ENCODE measurements around the gene JAK2. TPM values are rescaled to one million over a fixed set of nuclear protein-coding genes. Genes with fewer than 3 reads are reported as not detected.

JAK2 gene
- total RNA-seq, 1 donor from 2014 or later: 9.0 TPM

DNA sequence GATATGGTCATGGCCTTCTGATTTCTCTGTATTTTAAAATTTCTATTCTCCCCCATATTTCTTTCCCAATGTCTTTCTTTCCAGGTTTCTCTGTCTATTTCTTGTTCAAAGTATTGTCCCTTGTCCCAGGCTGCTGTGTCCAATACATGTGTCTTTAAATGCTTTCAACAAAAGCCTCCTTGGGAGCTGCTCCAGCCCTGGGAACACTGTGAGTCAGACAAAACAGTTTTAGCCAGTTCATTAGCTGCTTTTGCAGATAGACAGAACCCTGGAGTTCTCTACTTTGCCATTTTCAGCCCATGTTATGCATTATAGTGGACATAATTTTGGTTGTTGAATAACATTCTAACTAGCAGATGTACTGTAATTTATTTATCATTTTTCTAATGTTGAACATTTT, 20.5 kb upstream of the JAK2 start:
- no peak for DNase-seq (ENCODE audit: low read depth)
- no peak for FAIRE-seq
- no peaks in the 10 kb centered on the region for H3K27me3 ChIP-seq (ENCODE audit: control insufficient read depth, insufficient read depth, low read length)
- TF ChIP-seq CTCF (IDR thresholded peaks at IDR 0.05; ENCODE audit: insufficient read depth, low read length, severe bottlenecking): no peak
- no peak overlapping the region for H3K4me3 ChIP-seq (ENCODE audit: low read depth, low read length)
- no peaks in the 10 kb centered on the region for H3K36me3 ChIP-seq (ENCODE audit: control insufficient read depth, insufficient read depth, low read length)

- H3K27me3 ChIP-seq (ENCODE audit: control insufficient read depth, insufficient read depth, low read length): no peaks in the 10 kb centered on the region
- H3K4me3 ChIP-seq (ENCODE audit: low read depth, low read length): no peak overlapping the region
- DNase-seq (ENCODE audit: low read depth) (no peak), FAIRE-seq (no peak)
- no peak for TF ChIP-seq CTCF (IDR thresholded peaks at IDR 0.05; ENCODE audit: insufficient read depth, low read length, severe bottlenecking)
- H3K36me3 ChIP-seq (ENCODE audit: control insufficient read depth, insufficient read depth, low read length): no peaks in the 10 kb centered on the region
Observed at GRCh38 chr9:4965174-4965821, 19.8 kb upstream of the JAK2 start.

- no peaks in the 10 kb centered on the region for H3K36me3 ChIP-seq (ENCODE audit: control insufficient read depth, insufficient read depth, low read length)
- TF ChIP-seq CTCF (IDR thresholded peaks at IDR 0.05; ENCODE audit: insufficient read depth, low read length, severe bottlenecking): no peak
- no peak for DNase-seq (ENCODE audit: low read depth)
- H3K27me3 ChIP-seq (ENCODE audit: control insufficient read depth, insufficient read depth, low read length): no peaks in the 10 kb centered on the region
- no peak for FAIRE-seq
- no peak overlapping the region for H3K4me3 ChIP-seq (ENCODE audit: low read depth, low read length)
Observed at GRCh38 chr9:4967523-4967922, 17.5 kb upstream of the JAK2 start.

- FAIRE-seq (no peak), DNase-seq (ENCODE audit: low read depth) (no peak)
- Histone ChIP-seq H3K27me3 (ENCODE audit: control insufficient read depth, insufficient read depth, low read length) (no peaks in the 10 kb centered on the region), H3K36me3 (ENCODE audit: control insufficient read depth, insufficient read depth, low read length) (no peaks in the 10 kb centered on the region), H3K4me3 (ENCODE audit: low read depth, low read length) (no peak overlapping the region)
- TF ChIP-seq CTCF (IDR thresholded peaks at IDR 0.05; ENCODE audit: insufficient read depth, low read length, severe bottlenecking): no peak
Observed at GRCh38 chr9:4969130-4969529, 15.9 kb upstream of the JAK2 start.

GRCh38 chr9:4970970-4971641, 14.0 kb upstream of the JAK2 start:
- Histone ChIP-seq H3K36me3 (ENCODE audit: control insufficient read depth, insufficient read depth, low read length) (no peaks in the 10 kb centered on the region), H3K27me3 (ENCODE audit: control insufficient read depth, insufficient read depth, low read length) (no peaks in the 10 kb centered on the region), H3K4me3 (ENCODE audit: low read depth, low read length) (no peak overlapping the region)
- no peak for FAIRE-seq
- DNase-seq (ENCODE audit: low read depth): no peak
- no peak for TF ChIP-seq CTCF (IDR thresholded peaks at IDR 0.05; ENCODE audit: insufficient read depth, low read length, severe bottlenecking)
